A673 (cell line): ENCODE measurements around the gene AQR.

Experiments used
- EZH2 ChIP-seq: fragments of 200-600 bp; sonication (generic); IDR thresholded peaks from 2 replicates; pipeline ENCODE4 v1.6.1; 2017; ENCODE audit warnings: borderline replicate concordance, low read depth, mild to moderate bottlenecking, mixed read lengths, antibody characterized with exemption, low read length; ENCODE audit not compliant: poor library complexity, severe bottlenecking
- TF ChIP-seq, protein P1 (sequence below): fragments of 300-800, 200-600 bp; sonication (generic); conservative IDR thresholded peaks from 2 replicates; pipeline ENCODE4 v1.5.1; 2017; ENCODE audit warnings: low read depth, mild to moderate bottlenecking, antibody characterized with exemption, low read length, moderate library complexity, mixed read lengths

DNA sequence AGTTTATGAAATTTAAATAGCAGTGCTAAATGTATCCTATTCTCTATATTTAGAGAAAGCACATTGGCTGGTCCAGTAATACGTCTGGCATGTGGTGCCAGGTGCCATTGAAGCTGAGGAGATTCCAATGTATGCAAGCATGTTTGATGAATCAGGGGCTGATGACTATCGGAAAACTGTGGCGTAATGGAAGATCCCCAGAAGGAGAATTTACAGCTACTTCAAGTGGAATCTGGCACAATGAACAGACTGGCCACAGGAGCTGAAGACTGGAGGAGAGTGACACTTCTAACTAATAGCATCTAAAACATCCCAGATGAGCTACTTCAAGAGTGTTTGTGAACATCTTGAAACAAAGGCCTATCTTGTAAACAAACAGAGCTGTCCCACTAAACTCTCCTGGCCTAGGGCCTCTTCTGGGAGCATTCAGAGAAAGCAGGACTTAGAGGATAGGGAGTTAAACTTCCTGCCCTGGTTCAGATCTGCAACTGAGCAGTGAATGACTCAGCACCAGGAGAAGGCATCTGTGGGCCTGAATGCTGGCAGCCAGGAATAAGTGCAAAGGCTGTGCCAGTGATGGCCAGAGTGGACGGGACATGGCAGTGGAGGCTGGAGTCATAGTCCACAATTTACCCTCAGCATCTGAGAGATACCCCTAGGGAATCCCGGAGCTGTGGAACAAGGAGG lies 159.0 kb downstream of the AQR start:
- TF ChIP-seq, protein P1, sequence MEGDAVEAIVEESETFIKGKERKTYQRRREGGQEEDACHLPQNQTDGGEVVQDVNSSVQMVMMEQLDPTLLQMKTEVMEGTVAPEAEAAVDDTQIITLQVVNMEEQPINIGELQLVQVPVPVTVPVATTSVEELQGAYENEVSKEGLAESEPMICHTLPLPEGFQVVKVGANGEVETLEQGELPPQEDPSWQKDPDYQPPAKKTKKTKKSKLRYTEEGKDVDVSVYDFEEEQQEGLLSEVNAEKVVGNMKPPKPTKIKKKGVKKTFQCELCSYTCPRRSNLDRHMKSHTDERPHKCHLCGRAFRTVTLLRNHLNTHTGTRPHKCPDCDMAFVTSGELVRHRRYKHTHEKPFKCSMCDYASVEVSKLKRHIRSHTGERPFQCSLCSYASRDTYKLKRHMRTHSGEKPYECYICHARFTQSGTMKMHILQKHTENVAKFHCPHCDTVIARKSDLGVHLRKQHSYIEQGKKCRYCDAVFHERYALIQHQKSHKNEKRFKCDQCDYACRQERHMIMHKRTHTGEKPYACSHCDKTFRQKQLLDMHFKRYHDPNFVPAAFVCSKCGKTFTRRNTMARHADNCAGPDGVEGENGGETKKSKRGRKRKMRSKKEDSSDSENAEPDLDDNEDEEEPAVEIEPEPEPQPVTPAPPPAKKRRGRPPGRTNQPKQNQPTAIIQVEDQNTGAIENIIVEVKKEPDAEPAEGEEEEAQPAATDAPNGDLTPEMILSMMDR: no peak
- no peak for TF ChIP-seq EZH2
